ENCODE measurements around the gene NANOS1.

GRCh38 chr10:119078422-119079179 lies 49.1 kb downstream of the NANOS1 start:
- TF ChIP-seq, protein P1, sequence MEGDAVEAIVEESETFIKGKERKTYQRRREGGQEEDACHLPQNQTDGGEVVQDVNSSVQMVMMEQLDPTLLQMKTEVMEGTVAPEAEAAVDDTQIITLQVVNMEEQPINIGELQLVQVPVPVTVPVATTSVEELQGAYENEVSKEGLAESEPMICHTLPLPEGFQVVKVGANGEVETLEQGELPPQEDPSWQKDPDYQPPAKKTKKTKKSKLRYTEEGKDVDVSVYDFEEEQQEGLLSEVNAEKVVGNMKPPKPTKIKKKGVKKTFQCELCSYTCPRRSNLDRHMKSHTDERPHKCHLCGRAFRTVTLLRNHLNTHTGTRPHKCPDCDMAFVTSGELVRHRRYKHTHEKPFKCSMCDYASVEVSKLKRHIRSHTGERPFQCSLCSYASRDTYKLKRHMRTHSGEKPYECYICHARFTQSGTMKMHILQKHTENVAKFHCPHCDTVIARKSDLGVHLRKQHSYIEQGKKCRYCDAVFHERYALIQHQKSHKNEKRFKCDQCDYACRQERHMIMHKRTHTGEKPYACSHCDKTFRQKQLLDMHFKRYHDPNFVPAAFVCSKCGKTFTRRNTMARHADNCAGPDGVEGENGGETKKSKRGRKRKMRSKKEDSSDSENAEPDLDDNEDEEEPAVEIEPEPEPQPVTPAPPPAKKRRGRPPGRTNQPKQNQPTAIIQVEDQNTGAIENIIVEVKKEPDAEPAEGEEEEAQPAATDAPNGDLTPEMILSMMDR (IDR thresholded peaks at IDR 0.05) = no peak
- TF ChIP-seq POLR2A (IDR thresholded peaks at IDR 0.05) = no peak
- no peak for TF ChIP-seq EP300 (IDR thresholded peaks at IDR 0.05)
- TF ChIP-seq POLR2AphosphoS5 (IDR thresholded peaks at IDR 0.05) = no peak

Measured in suprapubic skin (tissue), 4 donors.